ENCODE results near the gene DLG2. TPM values are rescaled to one million over a fixed set of nuclear protein-coding genes. Genes with fewer than 3 reads are reported as not detected.

The DLG2 gene
- total and polyA plus RNA-seq, 2 of the 4 experiments (the other 2 are of a cell fraction): 0.31 to 0.36 TPM

GRCh38 chr11:84958295-84958694, 668.8 kb downstream of the DLG2 start:
- no TSS peak for BruUV-seq (replicated peaks)
- ChIA-PET CTCF (no interaction called here), POLR2A (ENCODE audit: unreplicated experiment) (no interaction called here)
- Histone ChIP-seq H3K18ac (ENCODE audit: low read depth, low read length) (no peak overlapping the region), H2BK5ac (ENCODE audit: low read depth, low read length, poor library complexity, severe bottlenecking) (no peak overlapping the region), H3K9ac (ENCODE audit: low read depth, low read length) (no peak overlapping the region), H4K5ac (ENCODE audit: low read depth, low read length) (no peak overlapping the region), H3K27ac (ENCODE audit: insufficient read depth, low read length) (no peak overlapping the region), H2BK20ac (ENCODE audit: low read depth, low read length) (no peak overlapping the region), H3K27me3 (ENCODE audit: control insufficient read depth, insufficient read depth, low read length) (no peaks in the 10 kb centered on the region), H2BK15ac (ENCODE audit: low read depth, low read length) (no peak overlapping the region), H3K4me3 (ENCODE audit: insufficient read depth, low read depth, low read length) (no peak overlapping the region), H3K36me3 (ENCODE audit: control insufficient read depth, insufficient read depth, low read length) (no peaks in the 10 kb centered on the region), H3K56ac (ENCODE audit: extremely low read depth, insufficient read depth, low read length) (no peak overlapping the region), H4K20me1 (ENCODE audit: insufficient read depth, low read length) (no peaks in the 10 kb centered on the region), H2AK9ac (replicated peaks; ENCODE audit: low read depth, low read length, poor library complexity) (no peak overlapping the region), H2AFZ (replicated peaks; ENCODE audit: low read length, poor library complexity) (no peak overlapping the region), H3K4me2 (ENCODE audit: low read depth, low read length) (no peak overlapping the region), H4K8ac (ENCODE audit: low read depth in 2 of 2, low read length in 2 of 2) (no peak overlapping the region), H3K14ac (replicated peaks; ENCODE audit: low read depth, low read length) (no peak overlapping the region), H3K9me3 (ENCODE audit: control insufficient read depth, insufficient read depth, low read length) (no peaks in the 10 kb centered on the region), H3K4me1 (ENCODE audit: control insufficient read depth, insufficient read depth, low read length) (no peaks in the 10 kb centered on the region), H3K9me1 (ENCODE audit: insufficient read depth, low read length) (no peaks in the 10 kb centered on the region), H4K91ac (ENCODE audit: insufficient read depth, low read depth, low read length) (no peak overlapping the region), H3K79me1 (ENCODE audit: low read depth in 1 of 2, low read length in 2 of 2) (no peaks in the 10 kb centered on the region), H3K4ac (ENCODE audit: low read depth, low read length) (no peak overlapping the region), H3K23ac (ENCODE audit: low read depth, low read length) (no peak overlapping the region), H2BK120ac (ENCODE audit: low read depth, low read length) (no peak overlapping the region), H2AK5ac (ENCODE audit: low read depth, low read length) (no peak overlapping the region)
- TF ChIP-seq MXI1 (IDR thresholded peaks at IDR 0.05; ENCODE audit: borderline replicate concordance, low read depth, low read length) (no peak), MAFK (IDR thresholded peaks at IDR 0.05; ENCODE audit: low read depth, low read length) (no peak), CEBPB (IDR thresholded peaks at IDR 0.05; ENCODE audit: low read depth, low read length) (no peak)
- no peak for ATAC-seq (ENCODE audit: low read depth)
- in situ Hi-C loops (cut with MboI; ENCODE audit: low sequenced_read_pairs): no loop called here
- no peak for DNase-seq
- WGBS, 2 experiments (ENCODE audit: extremely low coverage in 2 of 2, insufficient read length in 1 of 2): no CpG with 5 or more reads among the region's 2 CpGs
- intact Hi-C loops (cut with micrococcal nuclease): no loop called here
- dilution Hi-C loops (cut with HindIII; ENCODE audit: low sequenced_read_pairs, unreplicated experiment): no loop called here

All from IMR-90 (cell line).